Activated CD8-positive, alpha-beta memory T cell treated with anti-CD3 and anti-CD28 coated beads, Interleukin-2, amount 50 U/mL, for 24 hours (primary cell): ENCODE measurements around the gene COL4A2.

Experiments
- DNase-seq: peaks from one replicate; pipeline ENCODE4 v3.0.0-alpha.2; 2020; ENCODE audit errors: extremely low read depth

Gene COL4A2

DNA sequence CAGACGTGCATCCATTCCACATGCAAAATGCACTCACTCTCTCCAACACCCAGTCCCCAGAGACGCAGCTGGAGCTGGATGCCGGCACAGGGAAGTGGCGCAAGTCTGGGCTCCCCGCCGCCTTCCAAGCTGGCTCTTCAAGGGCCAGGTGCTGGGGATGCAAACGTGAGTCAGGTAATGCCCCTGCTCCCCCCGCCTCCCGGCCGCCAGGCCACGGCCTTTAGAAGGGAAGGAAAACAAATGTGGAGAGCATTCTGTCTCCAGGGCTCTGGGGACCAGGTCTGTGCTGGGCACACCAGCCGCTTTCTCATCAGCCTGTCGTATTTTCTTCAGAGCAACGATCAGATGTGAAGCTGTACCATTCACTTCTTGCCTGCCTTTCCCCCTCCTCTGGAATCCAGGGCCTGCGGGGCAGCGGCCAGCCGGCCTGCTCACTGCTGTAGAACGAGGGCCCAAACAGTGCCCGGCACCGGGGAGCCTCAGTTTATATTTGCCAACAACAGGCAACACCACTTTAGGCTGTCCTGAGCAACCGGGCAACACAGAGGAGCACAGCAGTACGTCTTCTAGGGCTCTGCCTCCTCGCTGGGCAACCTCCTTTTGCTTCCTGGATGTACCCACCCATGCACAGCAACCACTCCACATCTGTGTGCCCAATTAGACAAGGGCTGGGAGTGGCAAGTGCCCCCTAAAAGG, 250.7 kb downstream of the COL4A2 start:
- DNase-seq: no peak

DNA sequence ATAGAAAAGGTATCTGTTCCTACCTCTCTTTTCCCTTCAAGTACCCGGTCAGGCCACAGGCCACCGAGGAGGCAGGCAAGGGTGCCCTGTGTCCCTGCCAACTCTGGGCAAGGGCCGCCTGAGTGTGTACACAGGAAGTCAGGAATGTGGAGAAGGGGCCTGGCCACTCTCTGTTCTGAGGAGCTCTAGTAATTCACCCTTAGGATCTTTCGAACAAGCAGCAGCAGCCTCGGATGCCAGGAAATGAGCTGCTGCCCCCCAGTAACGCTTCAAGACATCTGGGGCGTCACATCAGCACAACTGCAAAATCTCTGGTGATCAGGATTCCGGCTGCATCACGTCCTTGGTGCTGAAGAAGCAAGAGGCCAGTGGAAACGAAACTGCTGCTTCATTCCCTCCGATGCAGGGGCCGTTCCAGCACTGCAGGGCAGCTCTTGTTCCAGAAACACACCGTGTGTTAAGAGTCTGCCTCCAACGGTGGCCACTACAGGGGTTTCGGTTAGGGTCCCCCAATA, 252.4 kb downstream of the COL4A2 start:
- no peak for DNase-seq

DNA sequence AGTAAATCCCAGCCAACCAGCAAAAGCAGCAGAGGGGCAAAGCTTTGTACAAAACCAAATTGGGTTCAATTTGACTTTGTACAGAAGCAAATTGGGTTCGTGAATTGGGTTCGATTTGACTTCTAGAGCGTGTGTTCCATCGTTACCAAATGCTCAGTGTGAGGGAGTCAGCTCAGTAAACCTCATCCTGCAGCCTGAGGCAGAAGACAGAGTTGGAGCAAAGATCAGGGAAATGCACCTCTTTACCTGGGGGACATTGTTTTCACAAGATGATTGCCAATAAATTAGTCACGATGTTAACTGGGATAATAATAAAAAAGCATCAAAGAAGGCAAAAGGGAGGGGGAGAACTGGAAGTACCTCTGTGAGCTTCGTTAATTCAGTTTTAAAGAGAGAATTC, 252.9 kb downstream of the COL4A2 start:
- DNase-seq: no peak

DNA sequence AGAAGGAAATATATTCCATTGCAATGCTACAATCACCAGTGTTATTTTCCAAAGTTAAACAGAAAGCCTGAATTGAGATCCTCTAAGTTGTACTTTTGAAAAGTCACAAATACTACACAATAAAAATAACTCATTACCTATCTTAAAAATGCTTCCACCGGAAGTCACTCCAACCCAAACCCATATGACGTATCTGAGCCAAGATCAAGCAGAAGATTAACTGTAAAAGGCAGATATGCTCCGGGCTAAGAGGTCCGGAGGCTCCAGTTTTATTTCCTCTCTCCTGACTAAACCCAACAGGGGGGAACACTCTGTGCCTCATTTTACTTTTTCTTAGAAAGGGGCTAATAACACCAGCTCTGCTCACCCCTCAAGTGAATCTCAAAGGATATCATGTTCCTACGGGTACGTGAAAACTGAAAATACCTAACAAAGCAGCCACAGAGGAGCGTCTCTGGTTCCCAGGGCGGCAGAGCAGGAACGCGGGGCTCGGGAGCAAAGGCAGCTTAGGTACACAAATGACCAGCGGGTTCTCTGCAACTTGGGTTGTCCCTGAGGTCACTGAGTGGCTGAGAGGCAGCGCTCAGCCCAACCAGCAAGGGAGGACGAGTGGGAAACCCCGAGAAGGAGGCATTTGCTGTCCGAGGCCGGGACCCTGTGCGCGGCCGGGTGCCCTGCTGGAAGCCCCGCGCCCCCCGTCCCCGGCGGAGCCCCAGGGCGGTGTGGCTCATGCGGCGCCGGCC, 253.7 kb downstream of the COL4A2 start:
- DNase-seq: no peak

DNA sequence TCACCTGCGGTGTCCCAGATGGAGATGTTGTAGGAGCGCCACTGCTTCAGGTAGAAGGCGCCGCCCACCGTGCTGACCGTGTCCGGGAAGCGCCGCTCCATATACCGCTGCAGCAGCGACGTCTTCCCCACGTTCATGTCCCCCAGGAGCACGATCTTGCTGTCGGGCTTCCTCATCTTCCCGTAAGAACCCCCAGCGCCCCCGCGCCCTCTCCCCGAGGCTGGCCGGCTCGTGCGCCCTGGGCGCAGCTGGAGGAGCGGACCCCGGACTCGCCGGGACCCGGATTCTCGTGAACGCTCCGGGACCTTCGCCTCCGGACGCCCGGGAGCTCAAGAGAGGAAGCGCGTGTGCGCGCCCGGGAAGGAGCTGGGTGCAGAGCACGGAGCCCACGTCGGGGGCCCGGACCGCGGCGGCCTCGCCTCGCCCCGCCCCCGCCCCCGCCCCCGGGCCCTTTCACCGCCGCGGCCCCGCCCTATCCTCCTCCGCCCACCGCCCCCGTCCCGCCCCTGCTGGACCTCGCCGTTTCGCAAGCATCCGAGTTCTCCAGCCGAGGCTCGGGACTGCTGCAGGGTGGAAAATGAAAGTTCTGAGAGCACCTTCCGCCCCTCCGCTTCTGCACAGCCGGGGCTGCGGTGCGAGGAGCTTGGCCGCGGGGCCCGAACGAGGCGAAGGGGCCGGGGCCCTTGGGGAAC, 254.4 kb downstream of the COL4A2 start, which contains the start of gene RAB20:
Gene RAB20, minus strand, starts transcription at position 379 of the 692 bp plus-strand sequence. Its CDS starts 203 bp downstream, at position 176.
- DNase-seq: peak; percentile 3

DNA sequence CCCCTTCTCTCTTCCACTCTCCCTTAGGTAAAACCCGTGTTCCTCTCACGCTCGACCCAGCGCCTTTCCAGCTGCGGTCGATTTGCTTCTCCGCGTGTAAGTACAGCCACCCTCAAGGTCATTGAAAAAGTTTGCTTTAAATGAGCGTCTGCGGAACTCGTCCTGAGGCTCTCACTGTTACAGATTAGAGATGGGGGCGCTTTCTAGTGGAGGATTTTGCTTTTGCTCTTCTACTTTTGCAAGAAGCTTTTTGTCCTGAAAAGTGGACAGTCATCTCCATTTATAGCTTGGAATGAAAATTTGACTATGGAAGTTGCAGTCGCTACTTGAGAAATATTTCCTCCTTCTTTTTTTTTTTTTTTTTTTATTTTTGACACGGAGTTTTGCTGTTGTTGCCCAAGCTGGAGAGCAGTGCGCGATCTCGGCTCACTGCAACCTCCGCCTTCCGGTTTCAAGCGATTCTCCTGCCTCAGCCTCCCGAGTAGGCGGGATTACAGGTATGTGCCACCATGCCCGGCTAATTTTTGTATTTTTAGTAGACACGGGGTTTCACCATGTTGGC, 255.0 kb downstream of the COL4A2 start:
- no peak for DNase-seq
